LoVo (cell line): ENCODE data around the gene FGF14.
"Not testable (repeated sequence)": the region's sequence is repeated elsewhere in the genome, so short reads cannot be mapped to it uniquely, and the experiment has no call there.

Source experiments
- DNase-seq: peaks from one replicate; pipeline ENCODE4 v3.0.0-alpha.2; 2016; ENCODE audit warnings: low spot score

Gene FGF14

DNA sequence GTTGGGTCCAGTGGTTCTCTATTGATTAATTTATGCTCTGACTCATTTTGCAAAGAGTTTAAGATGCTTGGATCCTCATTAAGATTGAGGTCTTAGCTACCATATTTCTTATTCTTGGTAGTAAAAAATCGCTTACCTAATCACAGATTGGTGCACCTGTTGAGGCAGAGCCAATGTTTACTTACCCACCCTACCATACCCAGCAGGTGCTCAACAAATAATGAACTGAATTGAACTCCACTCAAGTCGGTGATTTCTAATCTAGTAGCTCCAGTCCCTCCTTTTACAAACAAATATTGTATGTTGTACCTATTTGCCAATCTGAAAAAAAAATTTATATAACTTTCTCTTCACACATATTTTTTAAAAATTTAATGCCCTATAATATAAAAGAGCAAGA lies 361.0 kb downstream of the FGF14 start:
- DNase-seq, result no peak

DNA sequence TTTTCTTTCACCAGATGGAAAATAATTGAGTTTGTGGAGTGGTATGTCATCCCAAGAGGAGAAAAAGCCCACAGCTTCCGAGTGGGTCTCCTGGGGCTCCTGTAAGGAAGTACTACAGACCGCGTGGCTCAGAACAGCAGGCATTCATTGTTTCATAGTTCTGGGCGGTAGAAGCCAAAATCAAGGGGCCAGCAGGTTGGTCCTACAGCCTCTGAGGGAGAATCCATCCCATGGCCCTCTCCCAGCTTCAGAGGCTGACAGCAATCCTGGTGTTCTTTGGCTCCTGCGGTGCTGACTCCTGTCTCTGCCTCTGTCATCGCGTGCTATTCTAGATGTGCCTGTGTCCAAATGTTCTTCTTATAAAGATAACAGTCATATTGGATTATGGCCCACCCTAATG lies 362.6 kb downstream of the FGF14 start:
- no peak for DNase-seq

DNA sequence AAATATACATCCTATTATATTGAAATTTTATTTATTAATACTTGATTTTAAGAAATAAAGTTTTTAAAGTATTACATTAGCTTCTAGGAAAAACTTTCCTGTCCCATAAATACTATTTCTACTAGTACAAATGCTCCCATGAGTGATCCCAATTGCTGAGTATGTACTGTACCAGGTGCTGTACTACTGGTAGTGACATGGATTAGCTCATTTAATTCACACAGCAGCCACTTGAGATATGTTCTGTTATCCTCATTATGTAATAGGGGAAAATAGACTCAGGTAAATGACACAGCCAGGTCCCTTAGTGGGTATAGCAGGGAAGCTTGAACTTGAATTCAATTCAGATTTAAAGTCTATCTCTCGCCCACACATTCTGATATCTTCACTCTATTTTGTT lies 363.1 kb downstream of the FGF14 start:
- no peak for DNase-seq

DNA sequence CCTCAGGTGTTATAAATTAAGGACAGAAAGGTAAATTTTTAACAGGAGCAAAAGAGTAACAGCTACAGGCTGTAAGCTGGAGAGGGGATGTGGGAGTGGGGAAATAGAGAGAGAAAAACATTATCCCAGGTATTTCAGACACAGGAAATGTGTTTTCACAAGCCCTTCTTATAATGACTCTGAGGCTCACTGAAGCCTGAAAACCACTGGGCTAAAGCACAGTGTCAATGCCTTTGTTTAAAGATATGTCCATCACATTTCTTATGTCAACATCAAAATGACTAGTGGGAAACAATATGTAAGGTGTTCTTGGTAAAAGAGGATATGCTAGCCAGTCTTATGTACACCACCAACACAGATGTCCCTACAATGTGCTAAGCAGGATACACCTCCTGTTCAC lies 365.9 kb downstream of the FGF14 start:
- no peak for DNase-seq

DNA sequence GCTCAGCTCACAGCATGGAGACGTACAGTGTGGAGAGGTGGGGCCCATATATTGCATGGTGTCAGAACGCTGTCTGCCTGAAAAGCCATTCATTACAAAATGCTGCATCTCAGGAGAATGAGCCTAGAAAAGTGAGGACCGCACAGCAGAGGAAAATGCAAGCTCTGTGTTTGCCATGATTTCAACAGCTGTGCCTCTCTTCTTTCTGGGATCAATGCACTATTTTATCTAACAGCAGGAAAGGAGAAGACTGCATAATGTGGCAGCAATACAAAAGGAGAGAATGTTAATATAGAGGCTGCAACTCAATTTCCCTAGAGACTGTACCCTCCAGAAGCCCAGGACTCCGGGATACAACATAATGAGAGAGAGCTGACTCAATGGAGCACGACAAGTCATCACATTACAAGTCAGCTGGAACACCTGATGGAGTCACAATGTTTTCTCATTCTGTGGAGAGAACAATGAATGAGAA lies 368.0 kb downstream of the FGF14 start:
- no peak for DNase-seq

DNA sequence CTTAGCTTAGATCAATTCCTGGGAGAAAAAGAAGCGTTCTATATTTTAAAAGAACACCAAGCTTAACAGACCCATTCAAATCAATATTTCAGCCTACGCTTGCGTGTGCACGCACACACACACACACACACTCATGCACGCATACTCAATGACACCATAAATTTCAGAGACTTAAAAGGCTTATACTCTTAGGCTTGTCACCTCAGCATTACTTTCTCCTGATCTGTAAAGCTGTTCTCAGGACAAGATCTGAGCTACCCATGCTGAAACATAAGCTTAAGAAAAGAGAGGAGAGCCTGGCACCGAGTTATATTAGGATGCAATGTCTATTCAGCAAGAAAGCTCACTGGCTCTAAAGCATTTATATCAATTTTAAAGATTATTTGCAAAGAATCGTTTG lies 368.5 kb downstream of the FGF14 start:
- DNase-seq, result no peak

DNA sequence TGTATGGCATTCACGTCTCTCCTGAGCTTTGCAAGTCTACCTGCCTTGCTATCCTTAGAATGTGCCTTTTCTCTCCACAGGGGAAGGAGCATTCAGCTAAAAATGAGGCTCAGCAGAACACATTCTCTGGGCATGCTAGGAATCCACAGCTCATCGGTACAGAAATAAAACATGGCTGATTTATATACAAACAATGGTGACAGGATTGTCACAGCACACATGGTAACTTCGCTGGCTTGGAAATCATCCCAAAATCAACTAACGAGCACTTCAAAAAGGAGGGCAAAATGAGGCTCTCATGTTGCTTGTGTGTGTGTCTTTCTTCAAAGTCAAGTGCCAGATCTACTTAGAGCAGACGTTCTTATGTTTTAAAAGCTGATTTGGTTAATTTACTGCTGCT lies 373.0 kb downstream of the FGF14 start:
- DNase-seq, result no peak

DNA sequence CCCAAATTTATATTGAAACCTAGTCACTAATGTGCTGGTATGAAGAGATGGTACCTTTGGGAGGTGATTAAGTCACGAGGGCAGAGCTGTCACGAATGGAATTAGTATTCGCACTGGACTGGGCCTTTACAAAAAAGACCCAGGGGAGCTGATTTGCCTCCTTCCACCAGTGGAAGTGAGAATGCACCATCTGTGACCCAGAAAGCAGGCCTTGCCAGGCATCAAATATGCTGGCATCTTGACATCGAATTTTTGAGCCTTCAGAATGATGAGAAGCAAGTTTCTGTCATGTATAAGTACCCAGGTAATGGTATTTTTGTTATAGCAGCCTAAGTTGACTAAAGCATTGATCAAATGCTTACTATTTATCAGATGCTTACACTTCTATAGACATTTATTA lies 373.6 kb downstream of the FGF14 start:
- DNase-seq, result no peak

DNA sequence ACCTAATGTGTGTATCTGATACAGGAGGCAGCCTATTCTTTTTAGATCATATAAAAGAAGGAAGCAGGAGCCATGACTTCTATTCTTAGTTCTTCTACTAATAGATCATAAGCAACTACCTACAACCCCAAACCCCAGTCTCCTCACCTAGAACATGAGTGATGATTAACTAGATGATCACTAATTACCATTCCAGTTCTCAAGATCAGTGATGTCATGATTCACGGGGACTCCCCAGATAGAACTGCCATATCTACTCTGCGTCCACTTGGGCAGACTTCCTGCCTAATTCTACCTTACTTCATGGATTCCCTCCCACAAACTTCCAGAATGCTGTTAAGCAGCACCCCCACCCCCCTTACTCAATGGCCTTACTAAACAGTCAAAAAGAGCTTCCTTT lies 380.1 kb downstream of the FGF14 start:
- no peak for DNase-seq

DNA sequence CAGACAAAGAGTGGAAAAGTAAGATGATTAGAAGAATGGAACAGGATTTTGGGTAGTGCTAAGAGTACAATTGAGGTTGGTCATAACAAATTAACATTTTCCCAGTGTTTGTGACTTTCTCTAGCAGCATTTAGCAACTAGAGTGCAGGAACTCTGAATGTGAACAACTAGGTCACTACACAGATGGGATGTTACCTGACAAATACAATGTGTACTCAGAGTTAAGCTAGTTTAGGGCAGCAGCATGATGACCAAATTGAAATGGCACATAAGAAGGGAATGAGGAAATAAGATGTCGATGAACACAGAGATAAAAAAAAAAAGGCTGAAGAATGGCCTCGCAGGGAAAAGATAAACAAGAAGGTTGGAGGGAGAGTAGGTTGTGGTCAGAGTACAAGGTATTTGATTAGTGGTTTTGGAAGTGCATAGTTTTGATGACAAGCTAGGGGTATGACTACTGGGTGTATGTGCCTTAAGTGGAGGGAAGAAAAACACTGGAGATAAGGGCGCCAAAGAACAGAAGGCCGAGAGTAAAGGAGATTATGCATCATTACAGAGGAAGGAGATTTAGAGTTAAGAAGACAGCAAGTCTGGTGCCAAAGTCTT lies 381.1 kb downstream of the FGF14 start:
- DNase-seq, result no peak

DNA sequence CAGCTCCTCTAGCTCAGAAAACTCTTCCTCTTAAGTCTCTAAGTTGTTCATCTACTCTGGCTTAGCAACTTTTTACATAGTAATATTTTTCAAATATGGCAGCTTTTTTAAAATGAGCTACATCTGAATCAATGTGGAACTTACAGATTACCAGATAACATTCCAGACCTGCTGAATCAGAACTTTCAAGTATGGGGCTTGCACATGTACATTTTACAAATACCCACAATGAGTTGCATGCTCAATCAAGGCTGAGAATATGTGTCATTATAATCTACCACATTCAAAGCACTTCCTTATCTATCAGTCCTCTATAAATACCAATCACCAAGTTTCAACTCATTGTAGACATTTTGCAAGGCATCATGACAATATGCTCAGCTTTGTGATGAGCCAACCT lies 383.1 kb downstream of the FGF14 start:
- DNase-seq, result no peak

DNA sequence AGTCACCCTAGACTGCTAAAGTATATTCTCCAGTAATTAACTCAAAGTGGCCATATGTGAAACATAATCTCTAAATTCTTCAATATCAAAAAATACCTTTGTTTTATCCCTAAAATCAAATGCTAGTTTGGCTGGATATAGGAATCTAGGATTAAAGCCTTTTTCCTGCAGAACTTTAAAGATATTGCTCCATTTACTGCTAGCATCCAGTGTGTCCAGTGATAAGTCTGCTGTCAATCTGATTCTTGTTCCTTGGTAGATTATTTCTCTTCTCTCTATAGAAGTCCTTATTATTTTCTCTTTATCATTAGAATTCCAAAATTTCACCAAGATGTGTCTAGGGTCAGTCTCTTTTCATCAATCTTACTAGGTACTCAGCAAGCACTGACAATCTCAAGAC lies 384.6 kb downstream of the FGF14 start:
- no peak for DNase-seq

DNA sequence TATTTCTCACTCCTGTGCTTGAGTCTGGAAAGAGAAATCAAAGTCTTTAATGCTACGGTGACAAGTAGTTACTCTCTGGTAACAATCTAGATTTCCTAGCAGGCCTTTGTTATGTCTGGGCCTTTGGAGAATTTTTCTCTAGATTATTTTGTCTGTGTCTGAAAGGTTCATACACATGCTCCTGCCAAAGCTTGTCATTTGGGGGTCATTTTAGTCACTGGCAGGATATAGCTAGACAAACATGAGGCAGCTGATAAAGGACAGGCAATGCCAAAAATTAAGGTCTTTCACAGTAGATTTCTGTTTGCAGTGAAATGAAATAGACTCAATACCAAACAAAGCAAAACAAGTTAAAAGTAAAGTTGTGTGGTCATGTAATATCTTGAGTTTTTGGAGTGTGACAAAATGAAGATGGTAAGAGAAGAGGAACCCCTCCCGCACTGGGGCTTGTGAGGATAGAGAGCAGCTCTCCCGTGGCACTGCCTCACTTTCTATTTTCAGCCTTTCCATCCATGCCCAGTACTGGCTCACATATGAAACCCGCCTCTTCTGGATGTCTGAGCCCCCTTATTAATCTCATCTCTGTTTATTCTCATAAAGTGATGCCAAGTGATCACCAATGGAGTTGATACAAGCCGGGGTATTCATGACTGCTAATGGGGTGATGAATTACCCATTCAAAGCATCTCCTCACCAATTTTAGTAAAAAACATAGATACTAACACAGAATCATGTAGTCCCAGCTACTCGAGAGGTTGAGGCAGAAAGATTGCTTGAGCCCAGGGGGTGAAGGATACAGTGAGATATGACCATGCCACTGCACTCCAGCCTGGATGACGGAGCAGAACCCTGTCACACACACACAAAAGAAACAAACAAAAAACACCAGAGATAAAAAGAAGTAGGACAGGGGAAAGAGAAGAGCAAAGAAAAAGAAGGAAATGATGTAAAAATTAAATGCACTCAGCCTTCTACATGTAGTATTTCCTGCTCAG lies 389.3 kb downstream of the FGF14 start:
- DNase-seq, result no peak

DNA sequence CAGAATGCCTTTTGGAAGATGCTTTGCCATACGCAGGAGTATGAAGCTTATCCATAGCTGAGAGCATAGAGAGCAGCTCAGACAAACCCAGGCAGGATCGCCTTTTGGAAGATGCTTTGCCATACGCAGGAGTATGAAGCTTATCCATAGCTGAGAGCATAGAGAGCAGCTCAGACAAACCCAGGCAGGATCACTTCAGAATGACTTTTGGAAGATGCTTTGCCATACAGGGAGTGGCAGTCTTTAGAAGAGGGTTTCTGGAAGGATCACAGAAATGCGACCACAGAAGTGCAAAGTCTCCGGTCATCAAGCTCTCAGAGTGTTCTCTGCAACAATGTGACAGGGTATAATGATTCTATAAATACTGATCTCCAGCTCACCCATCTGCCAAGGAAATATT lies 390.4 kb downstream of the FGF14 start:
- DNase-seq, result not testable (repeated sequence)

DNA sequence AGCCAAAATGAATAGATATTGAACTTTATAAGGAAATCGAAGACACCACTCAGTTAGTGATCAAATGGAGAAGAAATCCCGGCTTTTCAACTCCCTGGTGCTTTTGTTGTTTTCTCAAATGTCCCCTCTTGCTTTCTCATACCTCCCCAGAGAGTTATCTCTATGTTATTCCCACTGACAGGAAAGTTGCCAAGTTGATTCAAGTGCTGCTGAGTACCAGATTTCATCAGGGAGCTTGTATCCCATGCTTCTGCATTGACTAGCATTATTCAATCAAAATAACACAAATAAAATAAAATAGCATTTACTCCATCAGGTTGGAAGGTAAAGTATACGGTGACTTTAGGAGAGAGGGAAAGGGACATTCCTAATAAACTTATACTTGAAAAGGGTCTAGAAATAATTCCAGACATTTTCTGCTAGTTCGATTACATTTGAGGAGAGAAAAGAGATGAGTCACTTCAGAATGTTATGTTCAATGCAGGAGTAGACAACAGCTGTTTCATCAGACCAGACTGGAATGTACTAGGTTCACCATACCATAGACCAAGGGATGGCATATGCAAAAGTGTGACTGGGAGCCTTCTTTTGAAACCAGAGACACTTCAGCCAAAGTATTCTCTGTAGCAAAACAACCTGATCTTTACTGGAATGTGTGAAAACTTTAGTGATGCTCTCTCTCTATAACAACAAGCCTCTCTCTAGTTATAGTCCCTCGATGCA lies 397.8 kb downstream of the FGF14 start:
- no peak for DNase-seq

DNA sequence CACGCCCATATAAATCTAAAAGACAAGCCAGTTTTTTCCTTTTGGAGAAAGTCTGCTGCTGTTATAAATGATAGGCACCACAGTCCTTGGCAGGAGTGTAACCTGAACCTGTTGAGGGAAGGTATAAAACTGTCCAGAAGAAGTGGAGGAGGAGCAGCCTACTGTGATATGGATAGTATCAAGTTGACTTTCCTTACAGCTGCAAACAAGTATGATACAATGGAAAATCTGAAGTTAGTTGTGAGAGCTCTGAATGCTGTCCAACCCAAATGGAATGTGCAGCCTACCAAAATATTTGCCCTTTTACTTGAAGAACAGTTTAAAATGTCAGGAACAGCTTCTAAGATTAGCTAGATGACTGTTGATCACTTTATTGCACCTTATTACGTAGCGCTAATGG lies 399.6 kb downstream of the FGF14 start:
- no peak for DNase-seq

DNA sequence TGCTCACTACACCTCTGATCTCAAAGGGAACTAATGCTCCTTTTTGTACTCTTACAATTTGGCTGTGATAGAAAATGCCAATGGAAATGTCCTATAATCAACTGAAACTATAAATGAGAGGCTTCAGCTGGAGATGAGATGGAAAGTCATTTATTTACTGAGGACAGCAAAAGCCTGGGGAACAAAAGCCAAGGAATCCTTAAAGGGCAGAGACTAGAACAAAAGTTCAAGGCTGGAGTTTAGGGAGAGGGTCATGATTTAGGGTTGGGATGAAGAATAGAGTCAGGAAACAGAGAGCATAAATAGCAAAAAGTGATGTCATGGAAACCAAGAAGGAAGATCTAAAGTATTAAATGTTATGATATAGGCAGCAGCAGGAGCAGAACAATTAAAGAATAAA lies 401.1 kb downstream of the FGF14 start:
- no peak for DNase-seq

DNA sequence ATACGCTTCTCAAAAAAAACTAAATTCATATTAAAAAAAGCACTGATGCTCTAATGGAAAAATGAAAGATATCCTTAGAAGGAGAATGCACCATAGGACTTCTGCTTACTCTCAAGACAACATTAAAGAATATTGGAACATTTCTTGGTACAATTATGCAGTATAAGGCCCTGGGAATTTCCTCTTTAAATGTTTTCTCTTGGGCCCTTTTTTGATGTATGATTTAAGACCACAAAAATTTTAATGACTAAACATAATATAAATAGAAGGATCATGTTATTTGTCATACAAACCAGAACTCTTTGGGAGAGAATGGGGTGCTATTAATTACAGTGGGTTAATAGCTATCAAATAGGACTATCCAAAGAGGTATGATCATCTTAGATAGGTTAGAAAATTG lies 403.7 kb downstream of the FGF14 start:
- no peak for DNase-seq

DNA sequence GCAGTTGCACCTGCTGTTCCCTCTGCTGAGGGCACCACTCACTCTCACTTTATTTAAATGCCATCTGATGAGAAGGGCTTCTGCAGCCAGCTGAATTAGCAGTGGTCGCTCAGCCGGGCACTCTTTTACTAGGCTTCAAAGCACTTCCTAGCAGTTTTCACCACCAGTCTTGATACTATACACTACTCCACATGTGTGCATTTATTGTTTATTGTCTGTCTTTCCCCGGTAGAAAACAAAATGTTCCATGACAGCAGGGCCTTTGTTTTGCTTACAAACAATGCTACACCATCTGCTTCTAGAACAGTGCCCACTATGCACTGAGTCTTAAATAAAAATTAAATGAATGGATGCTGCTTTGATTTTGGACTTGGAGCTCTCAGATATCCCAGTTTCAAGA lies 404.9 kb downstream of the FGF14 start:
- no peak for DNase-seq

DNA sequence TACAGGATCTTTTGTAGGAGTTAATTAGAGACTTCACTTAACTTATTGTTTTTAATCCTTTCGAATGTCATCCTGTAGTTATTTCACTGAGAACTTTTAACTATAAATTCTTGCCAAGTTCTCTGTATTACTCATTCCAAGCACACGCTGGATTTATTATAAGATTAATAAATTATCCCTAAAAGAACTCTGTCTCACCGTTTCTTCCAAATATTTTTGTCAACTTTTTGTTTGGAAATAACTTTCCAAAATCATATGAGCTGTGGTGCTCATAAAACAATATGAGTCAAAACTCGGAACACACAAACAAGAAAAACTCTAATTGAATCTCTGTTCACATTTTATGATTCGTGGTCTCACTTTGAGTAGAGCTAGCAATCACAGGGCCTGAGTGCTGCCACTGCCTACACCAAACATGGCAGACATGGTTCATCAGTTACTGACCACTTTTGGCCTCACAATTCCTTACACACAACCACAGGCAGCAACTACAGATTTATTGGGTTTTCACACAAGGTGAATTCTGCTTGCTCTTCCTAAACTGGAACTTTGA lies 412.0 kb downstream of the FGF14 start:
- DNase-seq, result no peak

DNA sequence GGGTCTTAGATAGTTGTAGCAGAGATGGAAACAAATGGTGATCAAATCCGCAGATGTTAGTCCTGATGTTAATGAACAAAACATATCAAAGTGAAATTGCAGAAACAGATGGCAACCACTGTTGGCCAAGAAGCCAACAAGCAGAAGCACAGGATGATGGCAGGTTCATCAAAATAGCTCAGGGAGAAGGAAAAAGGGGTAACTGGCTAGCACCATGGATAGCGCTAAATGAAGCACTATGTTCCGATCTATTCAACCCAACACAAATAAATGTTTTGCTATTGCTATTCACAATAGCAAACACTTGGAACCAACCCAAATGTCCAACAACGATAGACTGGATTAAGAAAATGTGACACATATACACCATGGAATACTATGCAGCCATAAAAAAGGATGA lies 413.7 kb downstream of the FGF14 start:
- no peak for DNase-seq

DNA sequence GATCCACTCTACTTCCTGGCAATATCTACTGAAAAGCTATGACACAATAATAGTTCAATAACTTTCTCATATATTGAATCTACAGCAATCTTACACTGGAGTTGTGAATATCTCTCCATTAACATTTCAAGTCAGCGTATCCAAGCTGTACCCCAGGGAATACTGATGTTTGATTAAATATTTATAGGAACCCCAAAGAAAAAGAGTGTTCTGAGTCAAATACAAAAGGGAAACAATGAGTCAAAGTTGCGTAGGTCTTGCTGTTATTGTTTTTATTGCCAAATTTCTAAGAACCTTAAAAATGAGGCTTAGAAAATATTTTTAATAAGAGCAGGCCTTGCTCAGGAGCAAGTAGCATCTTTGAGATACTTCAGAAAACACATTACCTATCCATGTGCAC lies 415.5 kb downstream of the FGF14 start:
- no peak for DNase-seq

DNA sequence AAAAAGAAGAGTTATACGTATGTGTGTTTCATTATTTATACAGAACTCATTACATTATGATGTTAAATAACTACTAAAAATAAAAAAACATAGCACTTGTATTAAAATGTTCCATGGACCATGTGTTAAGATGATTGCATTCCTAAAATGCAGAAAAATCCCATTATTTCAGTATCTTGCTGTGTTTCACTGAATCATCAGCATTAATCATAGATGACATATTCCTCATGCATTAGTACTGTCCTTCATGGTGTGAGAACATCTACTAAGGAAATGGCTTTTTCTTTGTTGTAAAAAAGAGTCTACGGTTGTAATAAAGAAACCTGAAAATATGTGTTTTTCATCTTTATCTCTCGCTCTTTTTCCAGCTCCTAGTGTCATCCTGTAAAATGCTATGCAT lies 416.5 kb downstream of the FGF14 start:
- DNase-seq, result no peak
